HG03558 (cell line): ENCODE data around the gene HSPH1.

Experiments used
- ATAC-seq: cut with Tn5 transposase; IDR thresholded peaks from one replicate; pipeline ENCODE4 v1.9.1; 2021; ENCODE audit warnings: moderate number of reproducible peaks; ENCODE audit not compliant: unreplicated experiment; ENCODE audit errors: extremely low read depth

The HSPH1 gene

GRCh38 chr13:31134039-31134711 lies 27.5 kb downstream of the HSPH1 start:
- no peak for ATAC-seq

- ATAC-seq = no peak
These were observed 28.1 kb downstream of the HSPH1 start for GRCh38 chr13:31133621-31134020.

- no peak for ATAC-seq
These were observed 30.2 kb downstream of the HSPH1 start for GRCh38 chr13:31131470-31131961.

- no peak for ATAC-seq
These were observed 32.3 kb downstream of the HSPH1 start for GRCh38 chr13:31129419-31129818.

- no peak for ATAC-seq
These were observed 37.5 kb downstream of the HSPH1 start for GRCh38 chr13:31124204-31124603.

- no peak for ATAC-seq
These were observed 39.0 kb downstream of the HSPH1 start for GRCh38 chr13:31122544-31123260.

- no peak for ATAC-seq
These were observed 39.6 kb downstream of the HSPH1 start for GRCh38 chr13:31122143-31122542.

- ATAC-seq = no peak
These were observed 40.1 kb downstream of the HSPH1 start for GRCh38 chr13:31121379-31122140.

GRCh38 chr13:31119966-31120700 lies 41.6 kb downstream of the HSPH1 start:
- ATAC-seq = no peak

- ATAC-seq = no peak
These were observed 42.2 kb downstream of the HSPH1 start for GRCh38 chr13:31119526-31119925.

GRCh38 chr13:31116224-31116623 lies 45.5 kb downstream of the HSPH1 start:
- ATAC-seq = no peak

GRCh38 chr13:31115616-31116015 lies 46.1 kb downstream of the HSPH1 start:
- ATAC-seq = no peak

GRCh38 chr13:31114641-31115040 lies 47.1 kb downstream of the HSPH1 start:
- no peak for ATAC-seq

- ATAC-seq = no peak
These were observed 50.6 kb downstream of the HSPH1 start for GRCh38 chr13:31111136-31111535.

GRCh38 chr13:31110617-31111016 lies 51.1 kb downstream of the HSPH1 start:
- no peak for ATAC-seq

- ATAC-seq = no peak
These were observed 51.5 kb downstream of the HSPH1 start for GRCh38 chr13:31110169-31110568.

GRCh38 chr13:31107109-31107508 lies 54.6 kb downstream of the HSPH1 start:
- ATAC-seq = no peak

- ATAC-seq = no peak
These were observed 55.8 kb downstream of the HSPH1 start for GRCh38 chr13:31105856-31106255.

- no peak for ATAC-seq
These were observed 56.5 kb downstream of the HSPH1 start for GRCh38 chr13:31105020-31105795.

GRCh38 chr13:31102905-31103304 lies 58.8 kb downstream of the HSPH1 start:
- no peak for ATAC-seq
